ENCODE results near the gene SELENOW.
"Not testable (repeated sequence)": the region's sequence is repeated elsewhere in the genome, so short reads cannot be mapped to it uniquely, and the experiment has no call there.

The SELENOW gene

DNA sequence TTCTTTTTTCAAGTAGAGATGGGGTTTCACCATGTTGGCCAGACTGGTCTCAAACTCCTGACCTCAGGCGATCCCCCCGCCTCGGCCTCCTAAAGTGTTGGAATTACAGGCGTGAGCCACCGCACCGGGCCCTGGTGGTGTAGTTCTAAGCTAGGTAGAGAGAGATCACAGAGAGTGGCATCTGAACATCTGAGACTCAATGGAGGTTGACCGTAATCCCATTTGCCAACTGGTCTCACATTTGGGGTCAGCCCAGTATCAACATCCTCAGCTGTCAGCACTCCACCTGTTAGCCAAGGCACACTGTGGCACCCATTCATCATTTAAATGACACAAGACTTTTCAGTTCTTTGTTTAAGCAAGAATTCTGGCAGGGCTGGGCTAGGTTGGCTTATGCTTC lies 8.1 kb downstream of the SELENOW start:
- no peak for DNase-seq

DNA sequence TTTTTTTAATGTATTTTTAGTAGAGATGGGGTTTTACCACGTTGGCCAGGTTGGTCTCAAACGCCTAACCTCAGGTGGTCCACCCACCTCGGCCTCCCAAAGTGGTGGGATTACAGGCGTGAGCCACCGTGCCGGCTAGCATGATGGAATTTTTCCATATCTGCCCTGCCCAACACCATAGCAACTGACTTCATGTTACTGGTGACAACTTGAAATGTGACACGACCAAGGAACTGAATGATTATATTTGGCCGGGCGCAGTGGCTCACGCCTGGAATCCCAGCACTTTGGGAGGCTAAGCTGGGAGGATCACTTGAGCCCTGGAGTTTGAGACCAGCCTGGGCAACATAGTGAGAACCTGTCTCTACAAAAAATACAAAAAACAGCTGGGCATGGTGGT lies 8.8 kb downstream of the SELENOW start:
- not testable (repeated sequence) for DNase-seq

DNA sequence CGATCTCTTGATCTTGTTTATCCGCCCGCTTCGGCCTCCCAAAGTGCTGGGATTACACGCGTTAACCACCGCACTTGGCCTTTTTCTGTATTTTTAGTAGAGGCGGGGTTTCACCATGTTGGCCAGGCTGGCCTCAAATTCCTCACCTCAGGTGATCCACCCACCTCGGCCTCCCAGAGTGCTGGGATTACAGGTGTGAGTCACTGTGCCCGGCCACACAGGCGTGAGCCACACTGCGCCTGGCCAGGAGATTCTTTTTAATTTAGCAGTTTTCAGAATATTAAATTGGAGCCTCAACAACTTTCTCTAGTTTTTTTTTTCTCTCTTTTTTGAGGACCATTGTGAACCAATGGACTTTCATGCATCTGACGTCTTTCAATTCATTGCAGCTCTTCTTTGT lies 11.3 kb downstream of the SELENOW start:
- DNase-seq: not testable (repeated sequence)

- DNase-seq: peak; percentile 57 to 65
Measured at GRCh38 chr19:47790398-47790814, 11.9 kb downstream of the SELENOW start.

GRCh38 chr19:47792616-47793015 lies 14.1 kb downstream of the SELENOW start:
- DNase-seq: no peak

DNA sequence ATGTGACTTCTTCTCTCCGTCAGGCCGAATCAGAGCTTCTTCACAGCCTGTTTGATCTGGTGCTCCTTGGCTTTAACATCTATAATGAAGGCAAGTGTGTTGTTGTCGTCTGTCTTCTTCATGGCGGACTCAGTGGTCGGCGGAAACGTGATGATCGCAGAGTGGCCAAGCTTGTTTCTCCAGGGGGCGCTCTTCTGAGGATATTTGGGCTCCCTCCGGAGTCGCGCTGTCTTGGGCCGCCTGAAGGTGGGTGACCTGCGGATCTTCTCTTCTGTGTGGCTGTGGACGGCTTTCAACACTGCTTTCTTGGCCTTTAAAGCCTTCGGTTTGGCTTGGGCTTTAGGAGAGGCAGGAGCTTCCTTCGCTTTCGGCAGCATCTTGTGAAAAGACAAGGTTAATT lies 16.0 kb downstream of the SELENOW start:
- DNase-seq: no peak

- no peak for DNase-seq
Measured at GRCh38 chr19:47796785-47797184, 18.3 kb downstream of the SELENOW start.

DNA sequence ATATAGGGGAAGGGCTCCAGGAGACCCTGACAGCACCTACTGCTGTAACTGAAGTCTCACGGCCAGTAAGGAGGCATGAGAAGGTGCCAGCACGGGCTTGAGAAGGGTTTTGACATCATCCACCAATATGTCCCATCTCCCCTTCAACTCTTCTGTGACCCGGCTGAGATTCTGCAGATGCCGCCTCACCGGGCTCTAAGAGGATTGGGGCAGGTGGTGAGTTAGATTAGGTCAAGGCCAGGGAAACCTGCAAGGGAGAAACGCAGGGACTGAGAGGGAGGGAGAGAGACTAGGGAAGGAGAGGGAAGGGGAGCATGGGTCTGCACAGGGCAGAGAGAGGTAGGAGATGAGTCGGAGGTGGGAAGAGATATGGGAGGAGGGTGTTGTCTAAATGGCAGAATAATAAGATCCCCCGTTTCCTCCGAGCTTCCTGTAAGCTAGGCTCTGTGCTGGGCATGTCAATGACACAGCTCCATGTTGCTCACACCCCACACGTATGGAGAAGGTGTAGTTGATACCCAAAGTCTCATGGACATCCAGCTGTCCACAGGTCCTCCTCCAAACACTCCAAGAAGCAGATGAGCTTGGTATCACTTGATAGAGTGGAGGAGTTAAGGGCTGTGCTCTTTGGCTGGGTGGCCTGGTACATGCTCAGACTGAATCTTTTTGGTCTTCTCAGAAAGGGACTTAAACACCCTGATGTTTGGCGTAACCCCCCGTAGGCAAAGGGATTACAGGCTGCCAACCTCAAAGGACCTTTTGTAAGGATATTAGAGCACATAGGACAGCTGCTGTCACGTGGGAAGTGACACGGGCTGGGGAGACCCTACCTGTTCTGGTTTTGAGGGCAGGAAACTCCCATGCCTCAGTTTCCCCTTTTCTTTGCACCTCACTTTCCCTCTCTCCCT lies 19.7 kb downstream of the SELENOW start:
- DNase-seq: no peak

GRCh38 chr19:47798904-47799266 lies 20.4 kb downstream of the SELENOW start:
- DNase-seq: no peak

- DNase-seq: no peak
Measured at GRCh38 chr19:47801270-47801669, 22.8 kb downstream of the SELENOW start.

DNA sequence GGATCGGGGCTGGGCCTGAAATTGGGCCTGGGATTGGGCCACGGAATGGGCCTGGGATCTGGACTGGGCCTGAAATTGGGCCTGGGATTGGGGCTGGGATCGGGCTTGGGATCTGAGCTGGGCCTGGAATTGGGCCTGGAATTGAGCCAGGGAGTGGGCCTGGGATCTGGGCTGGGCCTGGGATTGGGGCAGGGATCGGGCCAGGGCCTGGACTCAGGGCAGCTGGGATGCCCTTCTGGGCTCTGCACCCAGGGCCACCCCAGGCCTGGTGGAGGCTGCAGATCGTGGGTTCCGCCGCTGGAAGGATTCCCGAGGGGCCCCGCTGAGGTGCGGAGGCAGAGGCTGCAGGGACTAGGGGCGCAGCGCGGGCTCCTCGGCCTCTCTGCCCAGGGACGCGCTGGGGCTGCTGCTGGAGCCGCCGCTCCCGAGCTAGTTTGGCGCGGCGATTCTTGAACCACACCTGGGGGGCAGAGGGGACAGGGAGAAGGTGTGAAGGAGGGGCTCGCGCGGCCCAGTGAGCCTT lies 24.1 kb downstream of the SELENOW start:
- no peak for DNase-seq

DNA sequence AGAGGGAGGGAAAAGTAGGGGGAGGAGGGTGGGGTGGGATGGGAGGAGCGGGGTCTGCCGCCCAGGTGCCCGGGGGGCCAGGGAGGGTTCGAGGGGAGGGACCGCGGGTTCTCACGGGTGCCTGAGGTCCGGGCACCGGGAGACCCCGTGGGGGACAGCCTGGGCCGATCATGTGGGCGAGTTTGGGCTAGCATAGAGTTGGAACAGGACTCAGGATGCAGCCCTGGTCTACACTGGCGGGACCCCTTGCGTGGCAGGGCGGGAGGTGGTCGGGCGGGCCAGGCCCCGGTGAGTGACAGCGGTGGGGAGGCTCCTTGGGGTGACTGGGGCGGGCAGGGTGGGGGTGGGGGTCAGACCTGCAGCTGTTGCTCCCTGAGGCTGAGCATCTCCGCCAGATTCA lies 24.6 kb downstream of the SELENOW start:
- DNase-seq: not testable (repeated sequence)

- not testable (repeated sequence) for DNase-seq
Measured at GRCh38 chr19:47803671-47804070, 25.2 kb downstream of the SELENOW start.

DNA sequence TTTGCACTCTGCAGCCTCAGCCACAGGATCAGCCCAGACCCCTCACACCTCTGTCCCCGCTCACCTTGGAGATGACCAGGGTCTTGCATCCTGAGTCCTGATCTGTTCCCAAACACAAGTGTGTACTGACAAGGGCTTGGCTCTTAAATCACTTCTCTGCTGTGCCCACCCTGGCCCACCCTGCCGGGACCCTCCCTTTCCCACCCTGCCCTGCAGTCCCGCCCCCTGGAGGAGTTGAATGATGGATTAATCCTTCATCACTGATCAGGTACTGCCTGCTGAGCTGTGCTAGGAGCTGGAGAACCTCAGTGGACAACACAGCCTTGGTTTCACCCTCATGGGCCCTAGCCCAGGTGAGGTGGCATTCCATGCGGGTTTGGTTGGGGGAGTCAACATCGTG lies 25.9 kb downstream of the SELENOW start, which contains the start of gene TPRX1:
Gene TPRX1 (minus strand): TSS at position 101 of the 400 bp plus-strand sequence. CDS start 12 bp downstream, at position 89.
- DNase-seq: not testable (repeated sequence)

DNA sequence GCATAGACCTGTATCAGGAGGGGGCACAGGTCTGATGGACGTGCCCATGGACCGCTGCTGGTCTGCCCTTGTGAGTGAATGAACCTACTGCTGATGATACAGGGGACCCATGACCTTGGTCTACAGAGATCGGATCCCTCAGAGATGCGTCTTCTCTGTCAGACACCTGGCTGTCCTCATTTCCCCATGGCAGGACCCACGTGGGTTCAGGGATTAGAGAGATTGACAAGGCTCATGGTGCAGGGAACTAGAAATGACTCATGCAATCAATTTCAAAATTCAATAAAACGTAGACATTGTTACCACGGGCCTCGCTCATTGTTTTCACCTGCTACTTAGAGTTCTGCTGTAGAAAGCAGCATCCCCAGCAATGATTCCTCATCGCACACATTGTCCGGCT lies 26.8 kb downstream of the SELENOW start:
- no peak for DNase-seq

GRCh38 chr19:47806435-47806834 lies 27.9 kb downstream of the SELENOW start:
- no peak for DNase-seq

- DNase-seq: peak; percentile 38 to 57
Measured at GRCh38 chr19:47813304-47813994, 34.9 kb downstream of the SELENOW start.

DNA sequence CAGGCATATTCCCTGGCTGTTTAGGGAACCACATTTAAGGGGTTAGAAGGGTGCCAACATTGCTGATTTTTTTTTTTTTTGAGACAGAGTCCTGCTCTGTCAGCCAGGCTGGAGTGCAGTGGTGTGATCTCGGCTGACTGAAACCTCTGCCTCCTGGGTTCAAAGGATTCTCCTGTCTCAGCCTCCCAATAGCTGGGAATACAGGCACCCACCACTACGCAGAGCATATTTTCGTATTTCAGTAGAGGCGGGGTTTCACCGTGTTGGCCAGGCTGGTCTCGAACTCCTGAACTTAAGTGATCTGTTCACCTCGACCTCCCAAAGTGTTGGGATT lies 35.5 kb downstream of the SELENOW start:
- DNase-seq: no peak

- DNase-seq: not testable (repeated sequence)
Measured at GRCh38 chr19:47816270-47816669, 37.8 kb downstream of the SELENOW start.

- not testable (repeated sequence) for DNase-seq
Measured at GRCh38 chr19:47818221-47818620, 39.7 kb downstream of the SELENOW start.

DNA sequence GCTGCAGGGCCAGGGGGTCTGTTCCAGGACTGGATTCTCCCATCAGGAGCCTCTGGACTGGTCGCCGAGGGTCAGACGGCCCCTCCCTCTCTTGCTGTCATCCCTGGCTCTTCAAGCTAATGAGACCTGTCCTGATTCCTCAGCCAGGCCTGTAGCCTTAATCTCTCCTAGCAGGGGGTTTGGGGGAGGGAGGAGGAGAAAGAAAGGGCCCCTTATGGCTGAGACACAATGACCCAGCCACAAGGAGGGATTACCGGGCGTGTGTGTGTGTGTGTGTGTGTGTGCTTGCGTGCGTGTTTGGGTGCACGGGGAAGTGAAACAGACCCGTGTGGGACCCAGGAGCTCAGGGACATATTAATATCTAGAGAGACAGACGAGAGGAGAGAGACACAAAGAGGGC lies 41.4 kb downstream of the SELENOW start:
- DNase-seq: no peak

GRCh38 chr19:47820410-47820809 lies 41.9 kb downstream of the SELENOW start:
- no peak for DNase-seq

DNA sequence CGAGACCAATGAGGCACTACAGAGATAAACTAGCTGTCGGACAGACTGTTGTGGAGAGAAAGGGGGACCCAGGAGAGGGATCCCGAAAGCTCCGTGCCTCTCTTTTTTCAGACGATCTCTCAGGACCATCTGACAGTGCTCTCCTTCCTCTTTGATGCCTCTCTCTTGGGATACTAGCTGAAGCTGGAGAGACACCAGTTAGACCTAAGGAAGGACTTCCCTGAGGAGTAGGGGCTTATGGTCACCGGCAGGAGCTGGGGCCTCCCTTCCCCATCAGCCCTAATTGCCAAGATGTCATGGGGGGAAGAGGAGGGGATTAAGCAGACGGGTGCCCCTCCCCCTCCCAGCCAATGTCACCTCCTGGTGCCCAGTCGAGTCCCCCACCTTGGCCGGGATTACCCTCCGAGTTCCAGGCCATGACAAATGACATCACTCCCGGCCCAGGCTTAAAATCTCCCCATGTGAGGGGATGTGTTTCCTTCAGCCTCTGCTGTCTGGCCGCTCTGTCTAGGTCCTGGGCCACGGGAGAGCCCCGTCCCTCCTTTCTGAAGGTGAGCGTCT lies 43.0 kb downstream of the SELENOW start, which contains the start of gene CRX:
Gene CRX (plus strand): TSS at position 478 of the 561 bp plus-strand sequence. CDS start 12,507 bp downstream, outside the sequence.
- DNase-seq: no peak

Data from inflammatory macrophage (primary cell).